ENCODE data around the gene POLRMT.

GRCh38 chr19:610801-611480 lies 22.4 kb downstream of the POLRMT start:
- TF ChIP-seq NFRKB (IDR thresholded peaks at IDR 0.05) (no peak), TARDBP (IDR thresholded peaks at IDR 0.05) (no peak), FOXM1 (IDR thresholded peaks at IDR 0.05; ENCODE audit: borderline replicate concordance) (no peak), SP1 (IDR thresholded peaks at IDR 0.05) (no peak), ZNF384 (IDR thresholded peaks at IDR 0.05) (no peak), CTBP1 (IDR thresholded peaks at IDR 0.05; ENCODE audit: borderline replicate concordance) (no peak), FOXA1 (IDR thresholded peaks at IDR 0.05) (no peak), SUZ12 (IDR thresholded peaks at IDR 0.05) (no peak), FOXK2 (IDR thresholded peaks at IDR 0.05) (no peak), ARNT (IDR thresholded peaks at IDR 0.05) (no peak), BHLHE40 (IDR thresholded peaks at IDR 0.05; ENCODE audit: borderline replicate concordance) (no peak), PKNOX1 (IDR thresholded peaks at IDR 0.05) (no peak), L3MBTL2 (conservative IDR thresholded peaks at IDR 0.05) (no peak)

Data from HEK293T (cell line).